ENCODE data around the gene ATG9B. TPM values are rescaled to one million over a fixed set of nuclear protein-coding genes. Genes with fewer than 3 reads are reported as not detected.

The ATG9B gene
- total and polyA plus RNA-seq, 9 of the 15 experiments (the other 6 are each of a cell fraction or from before 2014, with no cell fraction given): 0.29 to 8.0 (median 2.1) TPM

DNA sequence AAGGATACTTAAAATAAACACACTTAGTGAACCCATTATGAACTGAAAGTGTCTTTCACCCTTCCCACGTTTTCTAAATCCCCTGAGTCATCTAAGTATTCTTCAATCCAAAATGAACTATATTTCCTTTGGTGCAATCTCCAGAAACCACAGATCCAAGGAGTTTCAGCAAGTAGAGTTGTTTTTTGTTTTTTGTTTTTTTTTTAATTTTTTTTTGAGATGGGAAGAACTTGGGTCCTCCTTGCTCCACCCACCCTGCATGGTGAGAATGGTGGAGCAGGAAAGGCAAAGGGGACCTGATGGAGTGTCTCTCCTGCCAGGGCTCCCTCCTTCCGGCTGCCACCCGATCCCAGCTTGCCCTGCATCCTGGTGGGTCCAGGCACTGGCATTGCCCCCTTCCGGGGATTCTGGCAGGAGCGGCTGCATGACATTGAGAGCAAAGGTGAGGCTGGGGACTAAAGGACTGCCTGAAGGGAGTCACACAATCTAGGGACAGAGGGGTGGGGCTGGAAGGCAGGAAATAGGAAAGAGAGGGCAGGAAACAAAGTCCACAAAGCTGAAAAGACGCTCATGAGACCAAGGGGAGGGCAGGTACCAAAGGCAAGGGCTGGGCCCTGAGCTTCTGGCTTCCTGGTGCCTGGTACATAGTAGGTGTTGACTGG, 12.1 kb downstream of the ATG9B start (continued):
- TF ChIP-seq KAT7 (CRISPR knock-in tag; IDR thresholded peaks at IDR 0.05; ENCODE audit: borderline replicate concordance) (0 out of 2 replicates have a peak, but pooled peaks have one; percentile 24), KAT2B (IDR thresholded peaks at IDR 0.05; ENCODE audit: low read depth, low read length) (no peak), HLTF (IDR thresholded peaks at IDR 0.05) (0 out of 2 replicates have a peak, but pooled peaks have one; percentile 13), KDM1A (IDR thresholded peaks at IDR 0.05) (0 out of 4 replicates have a peak, but pooled peaks of 1 of the 2 experiments have one; percentile 19), GTF2A2 (tag; IDR thresholded peaks at IDR 0.05) (no peak), BHLHE40 (IDR thresholded peaks at IDR 0.05; ENCODE audit: low read length) (no peak), POLR2B (IDR thresholded peaks at IDR 0.05; ENCODE audit: low read depth, partially characterized antibody) (no peak), NFIC (IDR thresholded peaks at IDR 0.05) (0 out of 2 replicates have a peak, but pooled peaks have one; percentile 22), TCF7 (IDR thresholded peaks at IDR 0.05; ENCODE audit: borderline replicate concordance) (no peak), MEF2A (IDR thresholded peaks at IDR 0.05; ENCODE audit: control insufficient read depth, low read depth, low read length) (no peak), NRF1 (conservative IDR thresholded peaks at IDR 0.05 in 1 of 2, IDR thresholded peaks at IDR 0.05 in 1 of 2) (no peak), HDGF (IDR thresholded peaks at IDR 0.05) (0 out of 2 replicates have a peak, but pooled peaks have one; percentile 63), NFATC3 (IDR thresholded peaks at IDR 0.05) (peak; percentile 54; the same call in 1 of the 2 replicates), ZNF583 (CRISPR knock-in tag; IDR thresholded peaks at IDR 0.05) (no peak), NONO (IDR thresholded peaks at IDR 0.05; ENCODE audit: low read depth in 2 of 2, low read length in 1 of 2) (no peak)
- TF ChIP-seq, protein P1, sequence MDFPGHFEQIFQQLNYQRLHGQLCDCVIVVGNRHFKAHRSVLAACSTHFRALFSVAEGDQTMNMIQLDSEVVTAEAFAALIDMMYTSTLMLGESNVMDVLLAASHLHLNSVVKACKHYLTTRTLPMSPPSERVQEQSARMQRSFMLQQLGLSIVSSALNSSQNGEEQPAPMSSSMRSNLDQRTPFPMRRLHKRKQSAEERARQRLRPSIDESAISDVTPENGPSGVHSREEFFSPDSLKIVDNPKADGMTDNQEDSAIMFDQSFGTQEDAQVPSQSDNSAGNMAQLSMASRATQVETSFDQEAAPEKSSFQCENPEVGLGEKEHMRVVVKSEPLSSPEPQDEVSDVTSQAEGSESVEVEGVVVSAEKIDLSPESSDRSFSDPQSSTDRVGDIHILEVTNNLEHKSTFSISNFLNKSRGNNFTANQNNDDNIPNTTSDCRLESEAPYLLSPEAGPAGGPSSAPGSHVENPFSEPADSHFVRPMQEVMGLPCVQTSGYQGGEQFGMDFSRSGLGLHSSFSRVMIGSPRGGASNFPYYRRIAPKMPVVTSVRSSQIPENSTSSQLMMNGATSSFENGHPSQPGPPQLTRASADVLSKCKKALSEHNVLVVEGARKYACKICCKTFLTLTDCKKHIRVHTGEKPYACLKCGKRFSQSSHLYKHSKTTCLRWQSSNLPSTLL (IDR thresholded peaks at IDR 0.05): 0 out of 2 replicates have a peak, but pooled peaks have one; percentile 60
- TF ChIP-seq, protein P2, sequence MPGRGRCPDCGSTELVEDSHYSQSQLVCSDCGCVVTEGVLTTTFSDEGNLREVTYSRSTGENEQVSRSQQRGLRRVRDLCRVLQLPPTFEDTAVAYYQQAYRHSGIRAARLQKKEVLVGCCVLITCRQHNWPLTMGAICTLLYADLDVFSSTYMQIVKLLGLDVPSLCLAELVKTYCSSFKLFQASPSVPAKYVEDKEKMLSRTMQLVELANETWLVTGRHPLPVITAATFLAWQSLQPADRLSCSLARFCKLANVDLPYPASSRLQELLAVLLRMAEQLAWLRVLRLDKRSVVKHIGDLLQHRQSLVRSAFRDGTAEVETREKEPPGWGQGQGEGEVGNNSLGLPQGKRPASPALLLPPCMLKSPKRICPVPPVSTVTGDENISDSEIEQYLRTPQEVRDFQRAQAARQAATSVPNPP (IDR thresholded peaks at IDR 0.05; ENCODE audit: borderline replicate concordance, insufficient read depth, insufficient read length): no peak
